Measurements from ENCODE around the gene VGLL4.
"Not testable (repeated sequence)": the region's sequence is repeated elsewhere in the genome, so short reads cannot be mapped to it uniquely, and the experiment has no call there.

VGLL4 gene

DNA sequence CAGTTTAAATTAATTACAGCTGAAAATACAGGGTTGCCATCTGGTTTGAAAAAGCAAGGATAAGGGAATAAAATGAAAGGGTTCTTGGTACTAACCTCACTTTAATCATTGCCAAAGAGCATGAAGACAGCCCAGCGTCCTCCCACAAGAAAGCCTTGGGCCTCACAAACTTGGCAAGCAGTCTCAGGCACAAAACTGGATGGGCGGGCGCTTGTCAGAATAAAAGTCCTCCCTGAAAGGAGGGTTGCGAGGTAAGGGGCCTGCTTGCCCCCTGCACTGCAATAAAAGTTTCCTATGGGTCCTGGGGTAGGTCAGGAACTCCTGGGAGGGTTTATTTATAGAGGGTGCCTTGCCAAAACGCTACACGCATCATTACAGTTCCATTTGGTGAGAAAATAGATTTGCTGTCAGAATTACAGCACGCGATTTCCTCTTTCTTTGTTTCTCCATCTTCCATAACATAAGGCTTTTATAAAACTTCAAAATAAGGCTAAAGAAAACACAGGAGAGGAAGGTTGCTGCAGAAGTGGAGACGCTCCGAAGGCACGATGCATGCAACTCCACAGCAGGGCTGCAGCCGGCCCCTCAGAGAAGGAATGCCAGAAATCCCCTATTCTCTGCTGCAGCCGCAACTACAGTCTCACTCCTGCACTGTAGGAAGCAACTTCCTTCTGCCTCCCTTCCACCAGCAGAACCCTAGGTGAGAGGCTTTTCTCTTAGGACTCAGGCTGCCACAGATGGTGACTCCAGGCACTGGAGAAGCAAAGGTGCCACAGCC lies 61.3 kb downstream of the VGLL4 start:
- no peak for DNase-seq

DNA sequence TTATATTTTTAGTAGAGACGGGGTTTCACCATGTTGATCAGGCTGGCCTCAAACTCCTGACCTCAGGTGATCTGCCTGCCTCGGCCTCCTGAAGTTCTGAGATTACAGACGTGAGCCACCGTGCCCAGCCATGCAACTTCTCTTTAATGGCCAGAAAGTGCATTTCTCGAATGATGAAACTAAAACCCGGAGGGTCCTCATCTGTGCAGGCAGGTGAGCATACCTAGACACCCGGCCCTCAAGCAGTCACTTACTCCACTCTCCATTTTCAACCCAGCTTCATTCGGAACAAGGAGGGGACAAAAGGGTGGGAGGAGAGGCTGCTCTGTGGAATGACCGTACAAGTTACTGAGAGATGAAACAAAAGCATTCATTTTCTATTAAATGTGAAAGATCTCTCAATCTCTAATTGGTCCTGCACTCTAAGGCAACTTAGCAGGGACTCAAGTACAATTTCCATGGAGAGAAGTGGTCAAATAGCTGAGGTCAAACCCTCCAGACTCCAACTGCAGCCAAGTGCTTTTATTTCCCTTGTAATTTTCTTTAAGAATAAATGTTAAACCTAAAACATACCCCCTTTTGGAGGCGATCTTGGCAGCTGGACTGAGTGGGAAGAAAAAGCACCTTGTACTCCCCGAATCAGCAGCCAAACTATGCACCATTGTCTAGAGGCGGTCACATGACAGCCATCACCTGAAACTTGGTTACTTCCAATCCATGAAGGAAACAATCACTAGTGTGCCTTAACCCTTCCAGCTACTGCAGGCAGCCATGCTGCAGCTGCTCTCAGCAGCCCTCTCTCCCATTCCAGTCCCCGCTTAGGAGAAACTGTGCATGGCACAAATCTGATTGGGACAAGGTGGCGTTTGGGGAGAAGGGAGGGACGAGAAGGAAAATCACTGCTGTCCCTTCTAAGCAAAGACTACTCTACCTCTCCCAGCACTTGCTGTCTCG lies 62.2 kb downstream of the VGLL4 start:
- no peak for DNase-seq

DNA sequence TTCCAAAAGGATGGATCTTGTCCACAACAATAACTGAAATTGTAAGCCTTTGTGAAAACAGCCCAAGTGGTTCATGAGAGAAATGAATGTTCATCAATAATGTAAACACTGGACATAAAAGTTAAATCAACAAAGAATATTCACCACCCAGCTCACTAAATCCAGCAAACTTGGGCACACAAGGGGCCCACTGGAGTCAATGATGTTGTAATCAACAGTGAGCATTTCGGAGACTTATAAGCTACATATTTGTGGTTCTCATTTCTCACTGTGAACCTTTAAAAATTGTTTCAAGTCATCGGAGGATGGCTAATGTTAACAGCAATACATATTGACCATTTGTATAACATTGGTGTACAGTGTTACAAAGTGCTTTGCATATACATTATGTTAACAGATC lies 63.1 kb downstream of the VGLL4 start:
- no peak for DNase-seq

DNA sequence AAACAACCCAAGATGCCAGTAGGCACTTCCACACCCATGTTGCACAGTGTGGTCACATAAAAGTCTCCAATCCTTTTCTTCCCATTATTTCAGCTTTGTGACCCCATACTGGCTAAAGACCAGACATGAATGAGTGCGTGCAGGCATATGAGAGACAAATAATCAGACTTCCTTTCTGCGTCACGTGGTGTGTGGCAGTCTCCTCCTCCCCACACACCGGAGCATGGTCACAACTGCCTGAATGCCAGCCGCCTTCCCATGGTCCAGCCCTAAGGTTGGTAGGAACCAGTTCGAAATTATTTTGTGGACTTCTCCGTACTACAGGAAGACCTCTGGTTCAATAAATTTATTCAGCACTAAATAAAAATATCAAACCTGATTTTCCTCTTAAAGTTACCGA lies 65.5 kb downstream of the VGLL4 start:
- DNase-seq = no peak

DNA sequence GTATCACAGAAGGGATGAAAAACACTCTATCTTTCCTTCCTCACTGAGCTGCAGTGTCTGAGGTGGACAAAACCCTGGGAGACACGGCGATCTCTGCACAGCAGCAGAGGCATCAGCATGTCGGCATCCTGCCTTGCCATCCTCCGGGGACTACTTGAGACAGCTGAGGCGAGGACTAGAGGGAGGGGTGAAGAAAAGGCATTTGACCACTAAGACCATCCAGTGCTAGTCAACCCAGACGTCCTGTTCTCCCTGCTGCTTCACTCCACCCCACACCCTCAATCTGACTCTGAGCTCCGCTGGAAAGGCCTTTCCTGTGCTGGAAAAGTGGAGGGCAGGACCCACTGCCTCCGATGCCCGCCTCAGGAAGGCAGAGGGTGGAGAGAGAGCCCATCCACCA lies 67.3 kb downstream of the VGLL4 start:
- DNase-seq = no peak

DNA sequence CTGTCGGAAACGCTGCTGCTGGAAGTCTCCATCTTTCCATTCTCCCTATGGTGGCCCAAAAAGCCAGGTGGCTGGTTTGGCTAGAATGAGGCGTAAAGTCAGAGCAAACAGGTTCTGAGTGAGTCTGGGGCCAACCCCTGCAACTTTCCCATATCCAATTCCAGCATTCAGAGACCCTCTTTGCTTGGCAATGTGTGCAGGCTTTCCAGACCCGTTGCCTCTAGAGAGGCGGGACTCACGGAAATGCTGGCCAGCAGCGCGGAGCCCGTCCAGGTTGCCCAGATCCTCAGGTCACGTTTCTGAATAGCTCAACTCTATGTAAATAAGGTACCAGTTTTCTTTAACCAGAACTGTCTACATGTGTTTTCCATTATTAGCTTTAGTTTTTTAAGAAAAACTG lies 68.0 kb downstream of the VGLL4 start:
- DNase-seq = no peak

DNA sequence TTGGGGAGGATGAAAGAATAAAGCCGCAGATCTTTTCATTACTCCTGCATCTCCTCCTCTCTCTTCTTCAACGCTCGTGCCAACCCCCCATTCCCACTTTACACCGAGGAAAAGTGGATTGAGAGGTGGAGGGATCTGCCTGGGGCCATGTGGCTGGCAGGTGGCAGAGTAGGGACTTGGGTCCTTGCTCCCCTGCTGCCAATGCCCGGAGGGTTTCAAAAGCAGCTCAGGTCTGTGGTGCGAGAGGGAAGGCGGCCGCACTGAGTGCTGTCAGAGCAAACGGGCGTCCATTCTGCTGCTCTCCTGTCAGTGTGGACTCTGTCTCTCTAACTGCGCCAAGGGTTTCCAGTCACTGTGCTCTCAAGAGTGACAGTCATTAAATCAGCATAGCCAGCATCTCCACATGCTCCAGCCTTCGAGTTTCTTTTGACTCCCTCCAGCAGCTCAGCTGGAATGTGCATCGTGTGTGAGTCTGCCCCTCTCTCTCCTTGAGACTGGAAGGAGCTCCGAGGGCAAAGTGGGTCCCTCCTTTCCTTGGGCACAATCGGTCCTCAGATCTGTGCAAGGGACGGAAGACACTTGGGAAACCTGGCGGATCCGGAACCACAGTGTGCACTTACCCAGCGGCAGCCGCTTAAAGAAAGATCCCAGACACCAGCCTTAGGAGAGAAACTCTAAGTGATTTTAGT lies 68.6 kb downstream of the VGLL4 start:
- no peak for DNase-seq

DNA sequence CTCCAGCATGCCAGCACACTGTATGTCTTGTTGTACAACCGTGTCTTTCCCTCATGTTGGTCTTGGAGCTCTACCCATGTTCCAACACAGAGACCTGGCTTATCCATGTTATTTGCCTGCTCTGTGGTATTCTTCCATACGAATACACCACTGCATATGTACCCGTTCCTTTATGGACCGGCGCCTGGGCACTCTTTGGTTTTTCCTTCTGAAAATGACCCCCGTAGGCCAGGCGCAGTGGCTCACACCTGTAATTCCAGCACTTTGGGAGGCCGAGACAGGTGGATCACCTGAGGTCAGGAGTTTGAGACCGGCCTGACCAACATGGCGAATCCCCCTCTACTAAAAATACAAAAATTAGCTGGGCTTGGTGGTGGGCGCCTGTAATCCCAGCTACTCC lies 71.1 kb downstream of the VGLL4 start:
- not testable (repeated sequence) for DNase-seq

DNA sequence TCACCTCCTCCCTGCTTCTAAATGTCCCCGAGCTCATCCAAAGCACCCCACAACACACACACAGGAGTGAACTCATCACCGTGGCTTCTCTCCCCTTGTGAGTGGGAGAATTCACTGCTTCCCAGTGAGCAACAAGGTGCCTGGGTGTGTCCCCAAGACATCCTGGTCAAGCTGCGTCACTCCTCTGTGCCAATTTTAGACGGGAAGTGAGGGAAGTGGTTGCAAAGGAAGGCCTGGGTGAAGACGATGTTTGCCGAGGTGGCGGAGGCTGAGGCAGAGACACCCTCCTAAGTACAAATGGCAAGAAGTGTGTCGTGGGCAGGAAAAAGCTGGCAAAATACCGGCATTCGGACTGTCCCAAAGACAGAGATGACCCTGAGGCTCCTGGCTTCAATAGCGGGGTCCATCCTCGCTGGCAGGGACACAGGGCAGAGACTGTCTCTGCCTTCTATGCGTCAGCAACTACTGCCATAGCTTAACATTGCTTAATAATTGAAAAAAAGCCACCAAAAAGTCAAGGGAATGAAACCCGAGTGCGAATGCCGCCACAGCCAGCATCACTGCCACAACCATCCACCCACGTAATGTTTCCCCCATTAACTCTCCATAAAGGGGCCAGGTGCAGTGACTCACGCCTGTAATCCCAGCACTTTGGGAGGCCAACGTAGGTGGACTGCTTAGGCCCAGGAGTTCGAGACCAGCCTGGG lies 72.8 kb downstream of the VGLL4 start:
- no peak for DNase-seq

DNA sequence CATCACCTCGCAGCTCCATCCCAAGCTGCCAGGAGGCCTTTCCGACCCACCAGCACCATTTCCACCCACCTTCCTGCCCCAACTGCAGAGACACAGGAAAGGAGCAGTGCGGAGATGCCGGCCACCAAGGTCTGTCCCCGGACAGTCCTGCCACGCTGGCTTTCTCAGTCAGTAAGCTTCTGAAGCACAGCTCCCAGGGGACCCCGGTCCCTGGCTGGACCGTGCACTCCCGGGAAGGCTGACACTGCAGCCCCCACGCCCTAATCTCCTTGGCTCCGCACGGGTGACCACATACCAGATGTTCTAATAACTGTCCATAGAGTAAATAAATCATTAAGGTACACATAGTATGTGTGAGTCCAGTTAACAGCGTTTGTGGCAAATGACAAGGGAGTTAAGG lies 73.5 kb downstream of the VGLL4 start:
- DNase-seq = no peak

DNA sequence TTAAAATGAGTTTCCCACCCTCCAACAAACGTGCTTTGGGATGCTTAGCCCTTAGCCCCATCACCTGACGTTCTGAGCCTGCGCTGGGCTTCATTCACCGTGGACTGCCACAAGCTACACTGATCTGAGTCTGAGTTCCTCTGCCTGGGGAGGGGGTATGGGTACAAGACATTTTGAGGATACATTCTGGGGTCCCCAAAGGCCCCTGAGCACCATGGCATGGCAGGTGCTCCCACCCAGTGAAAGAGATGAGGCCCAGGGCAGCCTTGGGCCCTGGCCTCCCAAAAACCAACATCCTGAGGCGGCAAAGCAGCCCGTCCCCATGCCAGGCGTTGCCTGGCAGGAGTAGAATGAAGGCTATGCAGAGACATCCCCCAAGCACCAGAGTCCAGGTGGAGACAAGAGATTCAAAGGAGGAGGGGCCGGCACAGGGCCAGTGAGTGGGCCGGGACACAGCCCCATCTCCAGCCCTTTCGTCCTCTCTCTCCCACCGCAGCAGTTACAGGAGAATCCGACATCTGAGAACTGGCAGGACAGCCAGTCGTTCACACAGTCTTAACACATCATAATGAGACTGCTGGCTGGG lies 74.5 kb downstream of the VGLL4 start:
- no peak for DNase-seq

DNA sequence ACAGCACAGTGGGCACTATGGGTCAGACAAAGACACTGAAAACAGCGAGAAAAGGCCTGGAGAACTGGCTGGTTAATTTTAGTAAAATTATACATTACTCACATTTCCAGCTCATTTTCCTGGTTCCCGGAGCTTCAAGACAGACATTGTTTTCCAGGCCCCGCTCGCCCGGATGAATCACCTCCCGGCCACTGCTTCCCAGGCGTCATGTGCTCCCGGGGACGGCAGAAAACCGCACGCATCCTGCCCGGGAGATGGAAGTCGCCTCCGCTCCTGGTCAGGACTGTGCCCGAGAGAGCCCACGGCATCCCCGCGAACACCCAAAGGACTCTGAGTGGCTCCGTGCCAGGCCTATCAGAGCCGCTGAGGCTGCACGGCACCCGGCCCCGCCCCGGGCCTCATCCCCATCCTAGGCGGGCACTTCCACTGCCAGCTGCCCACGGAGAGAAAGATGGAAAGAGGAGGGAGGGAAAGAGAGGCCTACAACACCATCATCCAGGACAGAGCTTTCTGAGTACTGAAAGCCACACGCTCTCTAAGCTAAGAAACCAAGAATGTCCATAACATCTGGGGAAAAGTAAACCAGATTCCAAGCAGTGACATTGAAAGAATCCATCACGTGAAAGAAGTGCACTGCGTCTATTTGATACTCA lies 75.1 kb downstream of the VGLL4 start:
- no peak for DNase-seq

DNA sequence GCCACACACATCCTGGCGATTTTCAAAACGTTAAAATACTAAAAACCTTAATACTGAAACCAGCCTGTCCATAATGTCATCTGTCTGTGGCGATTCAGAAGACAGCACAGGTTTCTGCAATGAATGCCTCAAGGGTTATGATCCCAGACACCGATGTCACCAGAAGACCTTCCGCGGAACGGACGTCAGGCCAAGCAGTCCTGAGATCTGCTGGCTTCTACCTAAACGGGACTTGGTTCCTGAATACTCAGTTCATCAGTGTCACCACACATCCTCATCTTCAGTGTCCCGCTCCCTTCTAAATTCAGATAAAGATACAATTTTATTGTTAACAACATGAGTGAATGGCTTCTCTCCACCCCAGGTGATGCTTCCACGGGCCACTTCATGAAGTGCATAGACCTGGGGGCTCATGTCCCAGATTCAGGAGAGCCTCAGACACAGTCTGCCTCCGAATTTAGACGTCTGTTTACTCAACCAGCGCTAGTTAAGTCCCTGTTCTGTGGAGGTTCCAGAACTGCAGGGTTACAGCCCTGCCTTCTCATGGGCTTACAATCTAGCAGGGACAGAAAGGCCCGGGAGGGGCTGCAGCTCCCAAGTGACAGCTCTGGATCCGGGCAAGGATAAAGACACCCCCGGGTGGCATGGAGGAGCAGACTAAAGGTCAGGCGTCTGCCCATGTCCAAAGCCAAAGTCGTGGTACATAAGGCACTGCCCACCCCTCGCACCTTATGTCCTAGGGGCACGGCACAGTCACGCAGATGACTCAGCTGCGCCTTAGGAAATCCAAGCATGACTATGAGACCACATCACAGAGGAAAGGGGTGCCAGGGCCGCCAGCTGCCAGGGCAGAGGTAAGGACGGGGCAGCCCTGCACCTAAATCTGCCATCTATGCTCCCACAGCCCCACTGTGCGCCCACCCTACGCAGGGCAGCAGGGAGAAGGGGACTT lies 75.9 kb downstream of the VGLL4 start:
- no peak for DNase-seq

DNA sequence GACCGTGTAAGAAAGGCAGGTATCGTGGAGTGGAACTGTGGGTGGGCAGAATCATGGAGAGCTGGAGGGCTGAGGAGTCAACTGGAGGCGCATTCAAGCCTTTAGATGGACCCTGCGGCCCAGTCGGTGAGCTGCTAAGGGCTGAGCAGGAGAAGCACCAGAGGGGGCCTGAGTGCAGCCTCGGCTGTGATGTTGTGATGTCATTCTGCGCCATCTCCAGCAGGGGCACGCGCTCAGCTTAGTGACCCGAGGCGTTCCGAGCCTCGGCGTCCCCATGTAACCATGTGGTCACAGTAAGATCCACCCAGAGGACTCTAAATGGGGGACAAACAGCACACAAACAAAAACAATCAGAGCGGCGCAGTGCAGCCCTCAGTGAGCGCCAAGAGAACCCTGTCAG lies 76.8 kb downstream of the VGLL4 start:
- DNase-seq = no peak

DNA sequence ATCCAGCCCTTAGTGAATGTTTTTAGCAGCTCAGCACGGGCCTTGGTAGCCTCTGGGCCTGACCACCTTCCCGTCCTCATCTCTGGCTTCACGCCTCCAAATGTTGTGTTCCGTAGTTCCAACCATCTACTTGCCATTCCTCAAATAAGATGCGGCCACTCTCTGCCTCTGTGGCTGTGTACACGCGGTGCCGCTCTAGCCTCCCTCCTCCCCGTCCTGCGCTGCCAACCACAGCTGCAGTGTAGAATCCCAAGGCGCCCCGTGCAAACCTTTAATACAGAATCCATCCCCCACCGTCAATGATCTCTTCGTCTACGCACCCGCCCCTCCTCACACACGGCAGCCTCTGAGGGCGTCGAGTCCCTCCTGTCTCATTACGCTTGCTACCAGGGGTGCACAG lies 77.2 kb downstream of the VGLL4 start:
- no peak for DNase-seq

DNA sequence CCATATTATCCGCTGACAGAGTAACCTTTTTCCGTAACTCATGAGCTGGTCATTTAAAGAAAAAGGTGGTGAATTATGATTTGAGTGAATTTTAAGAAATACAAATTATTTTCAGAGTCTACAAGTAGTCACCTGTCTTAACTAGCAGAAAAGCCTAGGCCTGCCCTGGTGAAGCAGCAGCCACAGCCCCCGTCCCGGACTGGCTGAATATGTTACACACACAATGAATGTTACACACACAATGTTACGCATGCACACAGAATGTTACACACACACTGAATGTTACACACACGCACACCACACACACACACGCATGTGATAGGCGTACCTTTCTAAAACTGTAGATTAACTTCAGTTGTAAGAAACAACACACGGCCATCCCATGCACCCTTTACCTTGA lies 77.8 kb downstream of the VGLL4 start:
- DNase-seq = no peak

DNA sequence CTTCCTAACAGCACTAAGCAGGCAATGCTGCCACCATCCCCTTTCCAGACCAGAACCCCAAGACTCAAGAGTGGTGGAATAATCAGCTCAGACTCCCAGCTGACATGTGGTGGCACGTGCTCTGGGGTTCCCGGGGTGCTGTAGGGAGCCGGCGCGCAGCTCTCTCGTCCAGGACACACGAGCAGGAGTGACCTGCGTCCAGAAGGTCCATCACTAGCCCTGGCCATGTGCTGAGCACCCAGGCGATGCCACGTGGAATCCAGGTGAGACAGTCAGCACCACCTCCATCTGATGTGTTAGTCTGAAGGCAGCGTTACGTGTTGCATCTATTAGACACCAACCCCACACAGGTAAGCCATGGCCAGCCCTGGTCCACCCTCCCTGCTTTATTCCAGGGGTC lies 78.2 kb downstream of the VGLL4 start:
- no peak for DNase-seq

DNA sequence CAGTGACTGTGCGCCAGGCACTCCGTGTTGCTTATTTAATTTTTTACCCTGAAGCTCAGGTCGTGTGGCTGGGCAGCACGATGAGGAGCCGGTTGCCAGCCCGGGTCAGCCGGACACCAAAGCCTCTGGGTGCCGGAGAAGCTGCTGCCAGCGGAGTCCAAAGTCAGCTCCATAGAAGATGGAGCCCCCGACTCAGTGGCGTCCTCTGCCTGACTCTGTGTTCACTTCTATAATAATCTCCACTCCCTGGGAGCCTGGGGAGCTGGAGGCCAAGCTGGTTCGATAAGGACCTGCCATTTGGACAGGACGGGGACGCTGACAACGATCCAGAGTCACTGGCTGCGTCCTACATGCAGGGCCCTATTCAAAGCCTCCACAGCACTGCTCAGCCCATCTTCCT lies 78.6 kb downstream of the VGLL4 start:
- no peak for DNase-seq

DNA sequence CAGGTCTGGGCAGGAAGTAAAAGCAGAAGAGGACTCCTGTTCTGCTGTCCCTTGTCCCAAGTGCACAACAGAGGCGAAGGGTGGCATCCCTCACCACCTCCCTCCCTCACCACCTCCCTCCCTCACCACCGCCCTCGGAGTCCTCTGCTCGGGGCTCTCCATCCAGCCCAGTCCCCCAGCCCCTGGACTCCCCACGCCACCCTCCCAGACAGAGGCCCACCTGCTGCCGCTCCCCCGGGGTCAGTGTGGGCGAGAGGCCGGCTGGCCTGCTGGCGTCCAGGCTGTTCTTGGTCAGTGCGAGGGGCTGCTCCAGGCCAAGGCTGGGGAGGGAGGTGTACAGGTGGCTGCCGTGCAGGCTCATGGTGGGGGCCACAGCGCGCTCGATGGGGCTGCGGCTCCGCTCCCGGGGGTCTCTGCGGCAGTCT lies 79.1 kb downstream of the VGLL4 start:
- no peak for DNase-seq

DNA sequence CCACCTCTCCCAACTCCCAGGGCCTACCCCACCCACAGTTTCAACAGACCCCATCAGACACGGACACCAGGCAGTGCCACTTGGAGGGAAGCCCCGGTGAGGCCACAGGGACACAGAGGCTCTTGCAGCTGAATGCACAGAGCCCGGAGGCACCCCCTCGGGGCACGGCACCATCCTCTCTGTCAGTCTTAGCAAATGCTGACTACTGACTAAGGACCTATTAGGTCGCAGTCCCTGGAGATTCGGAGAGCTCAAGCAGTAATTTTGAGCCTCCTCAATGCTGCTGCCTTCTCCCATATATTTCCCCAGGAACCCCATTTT lies 79.9 kb downstream of the VGLL4 start:
- DNase-seq = no peak
